A549 (cell line): Measurements from ENCODE around the gene GRIK2.

ENCODE experiments used
- BHLHE40 ChIP-seq: IDR thresholded peaks from 2 replicates; pipeline ENCODE4 v1.6.1; 2012; ENCODE audit warnings: low read depth, low read length, inconsistent platforms
- CEBPB ChIP-seq, 2 experiments: fragments of >200 bp in 1 of 2; sonication (Bioruptor Twin) in 1 of 2; formaldehyde crosslinking in 1 of 2; IDR thresholded peaks; 2 replicates each; pipeline ENCODE4 v1.6.1; 2012 to 2016
- CHD2 ChIP-seq: fragments of 150-350 bp; IDR thresholded peaks from 2 replicates; pipeline ENCODE4 v1.6.1; 2014; ENCODE audit warnings: low read length; ENCODE audit not compliant: partially characterized antibody
- CTCF ChIP-seq: fragments of >200 bp; sonication (Bioruptor Twin); formaldehyde crosslinking; IDR thresholded peaks from 3 replicates; pipeline ENCODE4 v1.5.1; 2016
- ELK1 ChIP-seq: fragments of 150-350 bp; IDR thresholded peaks from 2 replicates; pipeline ENCODE4 v1.6.1; 2014; ENCODE audit warnings: low read depth, mild to moderate bottlenecking, low read length
- EP300 ChIP-seq, 2 experiments: fragments of >200 bp; sonication (Bioruptor Twin); formaldehyde crosslinking; IDR thresholded peaks; 2 replicates in 1 of 2; 3 replicates in 1 of 2; pipeline ENCODE4 v1.6.1; 2016 to 2017
- JUNB ChIP-seq: fragments of >200 bp; sonication (Bioruptor Twin); formaldehyde crosslinking; IDR thresholded peaks from 2 replicates; pipeline ENCODE4 v1.6.1; 2016
- POLR2A ChIP-seq: IDR thresholded peaks from 2 replicates; pipeline ENCODE4 v1.6.1; 2012; ENCODE audit warnings: mild to moderate bottlenecking, low read length
- SMC3 ChIP-seq: fragments of >200 bp; sonication (Bioruptor Twin); formaldehyde crosslinking; IDR thresholded peaks from 3 replicates; pipeline ENCODE4 v1.6.1; 2018; ENCODE audit warnings: inconsistent platforms
- TF ChIP-seq, protein P1 (sequence below): IDR thresholded peaks from 2 replicates; pipeline ENCODE4 v1.6.1; 2012

DNA sequence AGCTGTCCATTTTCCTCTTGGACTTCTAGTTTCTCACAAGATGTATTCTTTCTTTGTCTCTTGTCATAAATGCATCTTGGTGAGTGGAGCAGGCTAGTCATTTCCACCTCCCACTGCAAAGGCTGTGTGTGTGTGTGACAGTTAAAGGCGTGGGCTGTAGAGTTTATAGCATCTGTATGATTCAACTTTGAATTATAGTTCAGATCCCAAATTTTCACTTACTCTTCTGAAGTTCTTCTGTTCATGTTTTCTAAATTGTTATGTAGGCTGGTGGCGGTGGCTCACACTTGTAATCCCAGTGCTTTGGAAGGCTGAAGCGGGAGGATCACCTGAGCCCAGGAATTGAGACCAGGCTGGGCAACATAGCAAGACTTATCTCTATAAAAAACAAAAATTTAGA lies 44.7 kb upstream of the GRIK2 start:
- TF ChIP-seq CTCF (no peak), EP300 (IDR thresholded peaks at IDR 0.05) (no peak), POLR2A (no peak), CEBPB (IDR thresholded peaks at IDR 0.05) (no peak), SMC3 (no peak), JUNB (no peak), BHLHE40 (no peak), ELK1 (no peak), CHD2 (no peak)
- TF ChIP-seq, protein P1, sequence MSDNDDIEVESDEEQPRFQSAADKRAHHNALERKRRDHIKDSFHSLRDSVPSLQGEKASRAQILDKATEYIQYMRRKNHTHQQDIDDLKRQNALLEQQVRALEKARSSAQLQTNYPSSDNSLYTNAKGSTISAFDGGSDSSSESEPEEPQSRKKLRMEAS = no peak
